H1 (cell line): ENCODE measurements around the gene AP1M1. TPM values are rescaled to one million over a fixed set of nuclear protein-coding genes. Genes with fewer than 3 reads are reported as not detected.

Source experiments
- CTCF ChIA-PET: fragments of 300-600 bp; sonication (Branson Sonifier 250); formaldehyde crosslinking; loops from one replicate; lab custom pipeline; 2021; ENCODE audit not compliant: partially characterized antibody; lab: Charles Lee
- POLR2A ChIA-PET: fragments of 300-600 bp; sonication (Branson Sonifier 250); formaldehyde crosslinking; loops from one replicate; lab custom pipeline; 2021; ENCODE audit warnings: inconsistent platforms; ENCODE audit not compliant: partially characterized antibody; lab: Charles Lee
- DNase-seq, 2 experiments: peaks; one replicate each; pipeline versions ENCODE4 v3.0.0 to v3.0.0-alpha.2; 2010 to 2022; ENCODE audit warnings: low spot score in 2 of 2, low read depth in 1 of 2, mixed read lengths in 1 of 2
- FAIRE-seq: peaks from 2 replicates; lab custom pipeline; 2011; peaks lifted over from hg19 to GRCh38; lab: Jason Lieb, UNC
- H2AFZ ChIP-seq: 2 replicates; pipeline ENCODE4 v1.8.1; 2012; ENCODE audit warnings: low read length, inconsistent platforms
- H2AK5ac ChIP-seq: 2 replicates; pipeline ENCODE4 v1.6.1; 2013; ENCODE audit warnings: low read depth, low read length
- H2BK120ac ChIP-seq: replicated peaks from 2 replicates; pipeline ENCODE3; 2013; ENCODE audit warnings: low read depth, low read length, inconsistent platforms
- H2BK12ac ChIP-seq: 2 replicates; pipeline ENCODE4 v1.6.1; 2013; ENCODE audit warnings: low read depth, low read length
- H2BK15ac ChIP-seq: 2 replicates; pipeline ENCODE4 v1.6.1; 2013; ENCODE audit warnings: low read length
- H2BK20ac ChIP-seq: 2 replicates; pipeline ENCODE4 v1.6.1; 2013; ENCODE audit warnings: low read length
- H2BK5ac ChIP-seq: 2 replicates; pipeline ENCODE4 v1.6.1; 2013; ENCODE audit warnings: low read depth, low read length
- H3K14ac ChIP-seq: 2 replicates; pipeline ENCODE4 v1.6.1; 2013; ENCODE audit warnings: inconsistent platforms; ENCODE audit not compliant: insufficient read length
- H3K18ac ChIP-seq: 2 replicates; pipeline ENCODE4 v1.6.1; 2013; ENCODE audit warnings: low read length; ENCODE audit errors: extremely low read depth
- H3K23ac ChIP-seq: 2 replicates; pipeline ENCODE4 v1.6.1; 2013; ENCODE audit warnings: inconsistent platforms; ENCODE audit not compliant: insufficient read length
- H3K23me2 ChIP-seq: 2 replicates; pipeline ENCODE4 v1.6.1; 2013; ENCODE audit warnings: low read depth, low read length
- H3K27ac ChIP-seq: 2 replicates; pipeline ENCODE4 v1.6.1; 2011; ENCODE audit warnings: low read depth, low read length, inconsistent platforms
- H3K27me3 ChIP-seq, 4 experiments: replicated peaks in 1 of 4; 1 replicate in 1 of 4; 2 replicates in 3 of 4; pipeline versions ENCODE4 v1.6.1 to v1.8.1; 2011 to 2013; ENCODE audit warnings: low read length in 3 of 4, mild to moderate bottlenecking in 3 of 4, inconsistent platforms in 2 of 4, mixed read lengths in 2 of 4, moderate library complexity in 1 of 4; ENCODE audit not compliant: control insufficient read depth in 3 of 4, insufficient read depth in 3 of 4; ENCODE audit errors: extremely low read depth in 1 of 4
- H3K36me3 ChIP-seq, 4 experiments: 2 replicates each; pipeline versions ENCODE4 v1.6.1 to v1.8.1; 2011 to 2013; ENCODE audit warnings: mild to moderate bottlenecking in 4 of 4, low read length in 3 of 4, moderate library complexity in 2 of 4, control low read depth in 1 of 4, inconsistent platforms in 1 of 4; ENCODE audit not compliant: insufficient read depth in 4 of 4, control insufficient read depth in 2 of 4
- H3K4ac ChIP-seq: replicated peaks from 2 replicates; pipeline ENCODE3; 2013; ENCODE audit warnings: low read length, low read depth, mixed read lengths, inconsistent platforms; ENCODE audit not compliant: insufficient read length
- H3K4me1 ChIP-seq, 4 experiments: replicated peaks in 1 of 4; 1 replicate in 1 of 4; 2 replicates in 3 of 4; pipeline versions ENCODE4 v1.6.1 to v1.8.1; 2011 to 2013; ENCODE audit warnings: low read length in 3 of 4, inconsistent platforms in 2 of 4, mixed read lengths in 1 of 4; ENCODE audit not compliant: insufficient read depth in 4 of 4, control insufficient read depth in 3 of 4
- H3K4me2 ChIP-seq, 2 experiments: 2 replicates each; pipeline versions ENCODE4 v1.6.1 to v1.8.1; 2011 to 2013; ENCODE audit warnings: low read depth in 2 of 2, low read length in 2 of 2, control low read depth in 1 of 2, inconsistent platforms in 1 of 2, mild to moderate bottlenecking in 1 of 2; ENCODE audit not compliant: insufficient read depth in 1 of 2
- H3K4me3 ChIP-seq, 4 experiments: fragments of 200-600, 300-600 bp in 1 of 4; sonication (generic), shearing (Covaris generic), sonication (Bioruptor Twin) in 1 of 4; 2 replicates each; pipeline versions ENCODE4 v1.5.1 to v1.8.1; 2011 to 2016; ENCODE audit warnings: low read length in 4 of 4, low read depth in 3 of 4, control low read depth in 2 of 4, inconsistent platforms in 2 of 4, mild to moderate bottlenecking in 2 of 4, mixed read lengths in 1 of 4, moderate library complexity in 1 of 4; ENCODE audit not compliant: insufficient read depth in 2 of 4; ENCODE audit errors: extremely low read depth in 1 of 4
- H3K56ac ChIP-seq: replicated peaks from 2 replicates; pipeline ENCODE3; 2013; ENCODE audit warnings: low read depth, mild to moderate bottlenecking, mixed read lengths, low read length, inconsistent platforms; ENCODE audit not compliant: insufficient read length
- H3K79me1 ChIP-seq: 2 replicates; pipeline ENCODE4 v1.6.1; 2013; ENCODE audit warnings: low read depth, low read length, control low read depth
- H3K79me2 ChIP-seq, 2 experiments: 2 replicates each; pipeline versions ENCODE4 v1.6.1 to v1.8.1; 2012 to 2013; ENCODE audit warnings: low read length in 2 of 2, mild to moderate bottlenecking in 2 of 2, inconsistent platforms in 1 of 2; ENCODE audit not compliant: insufficient read depth in 2 of 2, control insufficient read depth in 1 of 2
- H3K9ac ChIP-seq, 4 experiments: replicated peaks in 1 of 4; 1 replicate in 1 of 4; 2 replicates in 3 of 4; pipeline versions ENCODE4 v1.6.1 to v1.8.1; 2011 to 2013; ENCODE audit warnings: low read depth in 3 of 4, low read length in 3 of 4, control low read depth in 2 of 4, mild to moderate bottlenecking in 2 of 4, moderate library complexity in 2 of 4, inconsistent platforms in 1 of 4; ENCODE audit errors: extremely low read depth in 1 of 4
- H3K9me3 ChIP-seq, 2 experiments: 2 replicates each; pipeline versions ENCODE4 v1.6.1 to v1.8.1; 2012 to 2013; ENCODE audit warnings: mild to moderate bottlenecking in 2 of 2, moderate library complexity in 2 of 2, control low read depth in 1 of 2, inconsistent platforms in 1 of 2, low read depth in 1 of 2, low read length in 1 of 2, mixed read lengths in 1 of 2; ENCODE audit not compliant: insufficient read depth in 2 of 2
- H4K20me1 ChIP-seq, 2 experiments: replicated peaks in 1 of 2; 2 replicates each; pipeline versions ENCODE3 to v1.8.1; 2011 to 2013; ENCODE audit warnings: inconsistent platforms in 2 of 2, low read length in 2 of 2, mild to moderate bottlenecking in 1 of 2; ENCODE audit not compliant: insufficient read depth in 2 of 2, control insufficient read depth in 1 of 2
- H4K5ac ChIP-seq: 2 replicates; pipeline ENCODE4 v1.6.1; 2013; ENCODE audit warnings: low read length, low read depth, mixed read lengths, inconsistent platforms; ENCODE audit not compliant: insufficient read length
- H4K8ac ChIP-seq: 2 replicates; pipeline ENCODE4 v1.8.0; 2013; ENCODE audit warnings: mild to moderate bottlenecking, moderate library complexity, low read length, inconsistent platforms; ENCODE audit not compliant: insufficient read depth; ENCODE audit errors: extremely low read depth
- H4K91ac ChIP-seq: replicated peaks from 2 replicates; pipeline ENCODE3; 2013; ENCODE audit warnings: low read length, mixed read lengths, inconsistent platforms; ENCODE audit not compliant: insufficient read length
- ASH2L ChIP-seq: fragments of 200-600, 300-600 bp; sonication (generic); IDR thresholded peaks from one replicate; pipeline ENCODE4 v1.7.1; 2017; ENCODE audit warnings: low read length
- CREB1 ChIP-seq: IDR thresholded peaks from 2 replicates; pipeline ENCODE4 v1.6.1; 2012; ENCODE audit warnings: inconsistent platforms
- CTCF ChIP-seq, 3 experiments: IDR thresholded peaks; 1 replicate in 2 of 3; 2 replicates in 1 of 3; pipeline versions ENCODE4 v1.5.1 to v1.6.1; 2011; ENCODE audit warnings: low read length in 3 of 3, mild to moderate bottlenecking in 3 of 3, inconsistent platforms in 2 of 3, low read depth in 1 of 3, moderate library complexity in 1 of 3; ENCODE audit not compliant: insufficient read depth in 1 of 3; ENCODE audit errors: control extremely low read depth in 1 of 3
- EZH2 ChIP-seq: fragments of 200-600 bp; sonication (generic); IDR thresholded peaks from 2 replicates; pipeline ENCODE4 v1.7.1; 2012; ENCODE audit warnings: low read depth, mild to moderate bottlenecking, moderate library complexity, low read length, inconsistent platforms; ENCODE audit not compliant: severe bottlenecking
- GABPA ChIP-seq: IDR thresholded peaks from 2 replicates; pipeline ENCODE4 v1.6.1; 2011; ENCODE audit warnings: mild to moderate bottlenecking, low read length, moderate library complexity, borderline replicate concordance; ENCODE audit not compliant: insufficient read depth
- RNF2 ChIP-seq: fragments of 200-900, 300-1000 bp; sonication (generic); IDR thresholded peaks from 2 replicates; pipeline ENCODE4 v1.7.1; 2016; ENCODE audit warnings: borderline replicate concordance, low read depth, mild to moderate bottlenecking, antibody characterized with exemption, low read length; ENCODE audit not compliant: poor library complexity, severe bottlenecking; ENCODE audit errors: missing control alignments
- TCF12 ChIP-seq: IDR thresholded peaks from 2 replicates; pipeline ENCODE4 v1.6.1; 2011; ENCODE audit warnings: low read depth, mild to moderate bottlenecking, low read length
- ZNF274 ChIP-seq: IDR thresholded peaks from 2 replicates; pipeline ENCODE4 v1.7.0; 2012; ENCODE audit warnings: low read length, borderline replicate concordance; ENCODE audit errors: extremely low read depth
- WGBS, 2 experiments: shearing (Covaris generic) in 1 of 2; methylation state at CpG; one replicate each; pipeline versions ENCODE4 v1.1.6 to v1.1.7; 2013 to 2015; ENCODE audit warnings: low lambda C conversion rate in 2 of 2, mixed read lengths in 2 of 2, inconsistent platforms in 1 of 2, low coverage in 1 of 2, missing lambda C conversion rate in 1 of 2; ENCODE audit not compliant: insufficient replicate concordance in 2 of 2, insufficient coverage in 1 of 2, insufficient read length in 1 of 2; ENCODE audit errors: extremely low coverage in 1 of 2, missing lambda C conversion rate in 1 of 2; 5-methylcytosine and 5-hydroxymethylcytosine counted together
- polyA plus RNA-seq, 7 experiments: library from polyadenylated mRNA; depleted of rRNA in 3 of 7; stranded (reverse) in 5 of 7; unstranded in 2 of 7; fragments of >200 nt in 5 of 7; fragments of 200-250 nt in 2 of 7; gene quantifications; 1 replicate in 5 of 7; 2 replicates in 1 of 7; 4 replicates in 1 of 7; pipeline versions ENCODE4 v1.2.1 to v1.2.3, GENCODE V29; 2011 to 2013; ENCODE audit warnings: missing spikeins in 2 of 7, mixed read lengths in 2 of 7
- total RNA-seq: library from RNA; stranded (reverse); fragmentation: NEBNext Ultra II Directional; extraction: Animal tissue kit (Norgen Biotek cat#: 25700); gene quantifications from 2 replicates; pipeline ENCODE4 v1.2.1, GENCODE V29; 2021

AP1M1 gene
- total and polyA plus RNA-seq, 2 of the 8 experiments (the other 6 are each of a cell fraction or from before 2014, with no cell fraction given) = 30.9 to 37.5 TPM

GRCh38 chr19:16293118-16294091, 95.7 kb downstream of the AP1M1 start:
- Histone ChIP-seq H4K5ac (no peak overlapping the region), H3K56ac (no peak overlapping the region), H2AFZ (0 out of 2 replicates have a peak overlapping the region, but pooled peaks have one; percentile 33), H4K20me1 (no peaks in the 10 kb centered on the region), H3K27me3 (no peaks in the 10 kb centered on the region; a peak in 1 of 7 replicates), H4K91ac (no peak overlapping the region), H2BK20ac (no peak overlapping the region), H3K4me2 (no peak overlapping the region), H2BK120ac (no peak overlapping the region), H2BK15ac (no peak overlapping the region), H2AK5ac (no peak overlapping the region), H3K9me3 (no peaks in the 10 kb centered on the region), H3K4me3 (no peak overlapping the region), H3K14ac (no peak overlapping the region), H4K8ac (no peak overlapping the region), H3K79me1 (no peaks in the 10 kb centered on the region; the same call in 1 of the 2 replicates), H3K36me3 (no peaks in the 10 kb centered on the region), H3K4ac (no peak overlapping the region), H3K23ac (no peak overlapping the region), H3K27ac (no peak overlapping the region), H3K4me1 (no peaks in the 10 kb centered on the region), H2BK12ac (no peak overlapping the region), H3K18ac (no peak overlapping the region), H3K9ac (no peak overlapping the region), H2BK5ac (no peak overlapping the region), H3K23me2 (no peaks in the 10 kb centered on the region), H3K79me2 (no peaks in the 10 kb centered on the region)
- DNase-seq (no peak), FAIRE-seq (no peak)
- 86% methylated on average over 24 of the region's 27 CpGs; no CpG with 5 or more reads in 1 of the 2 experiments for WGBS, 2 experiments
- CTCF ChIA-PET = interaction anchor here (0.6 kb wide), 1 partner anchor 30 kb away, joined by 4 read pairs; no protein-coding TSS in a partner anchor
- POLR2A ChIA-PET = interaction anchor here (0.6 to 0.9 kb wide), 2 partner anchors 14 to 45 kb away, joined by 3 read pairs; no protein-coding TSS in a partner anchor
- TF ChIP-seq GABPA = no peak
- no peak for TF ChIP-seq ZNF274
- no peak for TF ChIP-seq CTCF (IDR thresholded peaks at IDR 0.05; ENCODE audit: control extremely low read depth in 1 of 3, insufficient read depth in 1 of 3, low read depth in 1 of 3, low read length in 3 of 3)
- TF ChIP-seq EZH2 = no peak
- no peak for TF ChIP-seq TCF12
- no peak for TF ChIP-seq RNF2
- no peak for TF ChIP-seq ASH2L
- no peak for TF ChIP-seq CREB1
